HL-60 (cell line): ENCODE data around the gene HNRNPR.

Experiments used
- DNase-seq, 2 experiments: peaks; one replicate each; pipeline ENCODE4 v3.0.0-alpha.2; 2010 to 2020; ENCODE audit warnings: low read depth in 1 of 2, low spot score in 1 of 2
- H3K27ac ChIP-seq: fragments of 250-450 bp; sonication (Bioruptor Pico); replicated peaks from 2 replicates; pipeline ENCODE4 v1.5.1; 2020; ENCODE audit warnings: mild to moderate bottlenecking, moderate library complexity
- H3K27me3 ChIP-seq: fragments of 250-450 bp; sonication (Bioruptor Pico); 2 replicates; pipeline ENCODE4 v1.5.1; 2021; ENCODE audit warnings: mild to moderate bottlenecking, moderate library complexity; ENCODE audit not compliant: insufficient read depth, poor library complexity, severe bottlenecking
- H3K4me3 ChIP-seq: replicated peaks from 2 replicates; pipeline ENCODE4 v1.5.1; 2011; ENCODE audit warnings: mild to moderate bottlenecking, control low read depth, low read length; ENCODE audit not compliant: insufficient read depth
- CTCF ChIP-seq: IDR thresholded peaks from one replicate; pipeline ENCODE4 v1.5.1; 2011; ENCODE audit warnings: low read length, control low read depth, inconsistent platforms; ENCODE audit not compliant: insufficient read depth
- GABPA ChIP-seq: IDR thresholded peaks from 2 replicates; pipeline ENCODE4 v1.6.1; 2012; ENCODE audit warnings: low read depth
- POLR2AphosphoS5 ChIP-seq: IDR thresholded peaks from 2 replicates; pipeline ENCODE4 v1.6.1; 2012; ENCODE audit warnings: low read depth
- REST ChIP-seq: IDR thresholded peaks from 2 replicates; pipeline ENCODE4 v1.6.1; 2012; ENCODE audit warnings: low read depth; ENCODE audit not compliant: insufficient replicate concordance
- SPI1 ChIP-seq: IDR thresholded peaks from 2 replicates; pipeline ENCODE4 v1.6.1; 2012; ENCODE audit warnings: low read depth, mild to moderate bottlenecking, borderline replicate concordance
- long read RNA-seq: library from polyadenylated mRNA; unstranded; transcript quantifications from one replicate; pipeline ENCODE4 v2.0.0, GENCODE V29; 2020

HNRNPR gene
- long read RNA-seq, full-length matches to known transcripts: 366 of 1,146 reads
- long read RNA-seq, partial matches to known transcripts: 142 of 1,146 reads
- long read RNA-seq, other reads (novel, unspliced or antisense): 638 of 1,146 reads

GRCh38 chr1:23344111-23344986 is at the start of gene HNRNPR:
HNRNPR (minus strand) TSS chr1:23344284; CDS start chr1:23341008, 3,276 bp downstream.
- H3K4me3 ChIP-seq: peak within 1 kb of the TSS; percentile 68
- TF ChIP-seq GABPA (no peak), POLR2AphosphoS5 (peak; percentile 69), REST (peak; percentile 58)
- peak; percentile 100 for DNase-seq
- H3K27me3 ChIP-seq: no peaks in the 10 kb centered on the region
- H3K27ac ChIP-seq: peak within 1 kb of the TSS; percentile 95

DNA sequence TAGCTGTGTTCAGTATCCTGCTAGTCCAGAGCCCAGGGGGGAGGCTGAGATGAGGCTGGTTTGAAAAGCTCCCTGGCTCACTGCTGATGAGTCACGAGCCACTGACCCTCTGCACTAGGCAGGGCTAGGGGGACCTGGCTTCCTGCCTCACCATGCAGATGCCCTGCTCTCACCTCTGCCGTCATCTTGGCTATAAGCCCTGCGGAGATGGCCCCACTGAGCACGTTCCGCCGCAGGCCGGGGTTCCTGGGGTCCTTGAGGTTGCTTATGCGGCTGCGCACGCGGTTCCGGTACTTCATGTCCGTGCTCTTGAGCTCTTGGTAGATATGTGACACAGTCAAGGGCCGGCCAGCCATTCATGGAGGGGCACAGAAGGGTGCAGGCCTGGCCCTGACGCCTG is 49.6 kb upstream of the HNRNPR start:
- no peak for TF ChIP-seq GABPA
- TF ChIP-seq CTCF: no peak
- TF ChIP-seq REST: no peak
- TF ChIP-seq POLR2AphosphoS5: no peak
- no peak for TF ChIP-seq SPI1
- DNase-seq: no peak
- H3K27ac ChIP-seq: no peak overlapping the region

DNA sequence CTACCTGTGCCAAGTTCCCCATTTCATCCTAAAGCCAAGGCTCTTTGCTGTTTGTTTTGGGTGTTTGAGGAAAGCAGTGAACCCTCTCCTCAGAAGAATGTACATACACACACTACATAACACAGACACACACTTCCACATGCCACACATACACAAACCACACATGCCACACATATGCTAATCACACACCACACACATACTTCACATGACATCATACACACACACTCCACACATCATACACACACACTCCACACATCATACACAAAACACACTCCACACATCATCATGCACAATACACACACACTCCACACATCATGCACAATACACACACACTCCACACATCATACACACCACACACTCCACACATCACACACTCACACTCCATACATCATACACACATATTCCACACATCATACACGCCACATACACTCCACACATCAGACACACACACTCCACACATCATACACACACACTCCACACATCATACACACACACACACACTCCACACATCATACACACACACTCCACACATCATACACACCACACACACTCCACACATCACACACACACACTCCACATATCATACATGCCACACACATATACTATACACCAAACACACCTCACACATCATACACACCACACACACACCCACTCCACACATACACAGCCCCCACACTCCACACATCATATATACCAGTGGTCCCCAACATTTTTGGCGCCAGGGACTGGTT is 48.2 kb upstream of the HNRNPR start:
- DNase-seq: no peak
- Histone ChIP-seq H3K27ac (no peak overlapping the region), H3K27me3 (no peaks in the 10 kb centered on the region), H3K4me3 (no peak overlapping the region)
- no peak for TF ChIP-seq REST
- TF ChIP-seq GABPA: no peak
- no peak for TF ChIP-seq CTCF
- TF ChIP-seq SPI1: no peak
- no peak for TF ChIP-seq POLR2AphosphoS5

More for the DNA sequence above, 49.6 kb upstream of the HNRNPR start:
- Histone ChIP-seq H3K4me3 (no peak overlapping the region), H3K27me3 (no peaks in the 10 kb centered on the region)
